GOT3 (cell line): ENCODE results near the gene PTP4A2.

Source experiments
- DNase-seq: peaks from one replicate; lab custom pipeline; 2025; ENCODE audit warnings: mixed read lengths; lab: John Stamatoyannopoulos, UW

The PTP4A2 gene

GRCh38 chr1:31938184-31938975 lies at the start of gene PTP4A2:
PTP4A2 (minus strand) TSS chr1:31938368; CDS start chr1:31919065, 19,303 bp downstream.
- peak; percentile 85 for DNase-seq

GRCh38 chr1:31987135-31987619 lies 49.0 kb upstream of the PTP4A2 start:
- DNase-seq, result no peak

- DNase-seq, result no peak
Observed at GRCh38 chr1:31985430-31985829, 47.3 kb upstream of the PTP4A2 start.

- no peak for DNase-seq
Observed at GRCh38 chr1:31984419-31985347, 46.5 kb upstream of the PTP4A2 start.

- DNase-seq, result no peak
Observed at GRCh38 chr1:31981972-31982371, 43.8 kb upstream of the PTP4A2 start.

GRCh38 chr1:31981456-31981839 lies 43.3 kb upstream of the PTP4A2 start:
- no peak for DNase-seq

GRCh38 chr1:31980835-31981455 lies 42.8 kb upstream of the PTP4A2 start:
- DNase-seq, result no peak

GRCh38 chr1:31978843-31979400 lies 40.8 kb upstream of the PTP4A2 start:
- DNase-seq, result no peak

- DNase-seq, result no peak
Observed at GRCh38 chr1:31977385-31978131, 39.4 kb upstream of the PTP4A2 start.

GRCh38 chr1:31976401-31976800 lies 38.2 kb upstream of the PTP4A2 start:
- no peak for DNase-seq

GRCh38 chr1:31970873-31971272 lies 32.7 kb upstream of the PTP4A2 start:
- DNase-seq, result no peak

- DNase-seq, result no peak
Observed at GRCh38 chr1:31961536-31961935, 23.4 kb upstream of the PTP4A2 start.

GRCh38 chr1:31959521-31960340 lies 21.6 kb upstream of the PTP4A2 start:
- no peak for DNase-seq

- no peak for DNase-seq
Observed at GRCh38 chr1:31957701-31958674, 19.8 kb upstream of the PTP4A2 start.

GRCh38 chr1:31955917-31956736 lies 18.0 kb upstream of the PTP4A2 start:
- peak; percentile 74 for DNase-seq

- no peak for DNase-seq
Observed at GRCh38 chr1:31954607-31955283, 16.6 kb upstream of the PTP4A2 start.

- no peak for DNase-seq
Observed at GRCh38 chr1:31952825-31953220, 14.7 kb upstream of the PTP4A2 start.

- DNase-seq, result no peak
Observed at GRCh38 chr1:31951276-31951675, 13.1 kb upstream of the PTP4A2 start.
